Adrenal gland (tissue), 12 donors: Measurements from ENCODE around the gene BCAS3. TPM values are rescaled to one million over a fixed set of nuclear protein-coding genes. Genes with fewer than 3 reads are reported as not detected.
"Not testable (repeated sequence)": the region's sequence is repeated elsewhere in the genome, so short reads cannot be mapped to it uniquely, and the experiment has no call there.

Experiments
- DNase-seq, 7 donors: peaks; one replicate each; pipeline ENCODE4 v3.0.0-alpha.2; 2019 to 2020
- H3K27ac ChIP-seq, 5 donors: fragments of 200-600 bp; sonication (generic) in 4 of 5; 1 replicate in 3 of 5; 2 replicates in 2 of 5; pipeline versions ENCODE4 v1.5.1 to v1.8.0; 2016 to 2020; ENCODE audit warnings: mild to moderate bottlenecking in 1 of 5
- H3K27me3 ChIP-seq: fragments of 200-600 bp; 2 replicates; pipeline ENCODE4 v1.8.0; 2021
- H3K36me3 ChIP-seq, 2 donors: fragments of 200-600 bp; replicated peaks in 1 of 2; 1 replicate in 1 of 2; 2 replicates in 1 of 2; pipeline versions ENCODE4 v1.5.1 to v1.8.0; 2018 to 2022
- H3K4me1 ChIP-seq, 2 donors: fragments of 200-600 bp; replicated peaks in 1 of 2; 1 replicate in 1 of 2; 2 replicates in 1 of 2; pipeline versions ENCODE4 v1.5.1 to v1.8.0; 2018 to 2021
- H3K4me3 ChIP-seq, 4 donors: fragments of 200-600 bp; sonication (generic) in 3 of 4; one replicate each; pipeline ENCODE4 v1.5.1; 2016 to 2018
- H3K9me3 ChIP-seq, 3 donors: fragments of 200-600 bp; sonication (generic) in 1 of 3; replicated peaks in 1 of 3; 1 replicate in 2 of 3; 2 replicates in 1 of 3; pipeline versions ENCODE4 v1.5.1 to v1.8.0; 2016 to 2021
- CTCF ChIP-seq, 6 experiments: fragments of 450-650 bp in 4 of 6; fragments of 200-600 bp in 2 of 6; sonication (generic) in 1 of 6; IDR thresholded peaks; 1 replicate in 5 of 6; 2 replicates in 1 of 6; pipeline versions ENCODE4 v1.5.1 to v1.8.0; 2016 to 2021; ENCODE audit warnings: antibody characterized with exemption in 6 of 6, mild to moderate bottlenecking in 2 of 6, moderate library complexity in 1 of 6
- POLR2A ChIP-seq, 2 donors: fragments of 450-650 bp; IDR thresholded peaks; one replicate each; pipeline ENCODE4 v1.6.1; 2017; ENCODE audit warnings: antibody characterized with exemption in 2 of 2, mild to moderate bottlenecking in 2 of 2, moderate library complexity in 1 of 2
- WGBS, 4 donors: extraction: QIAGEN DNeasy Blood & Tissue Kit in 2 of 4; methylation state at CpG; one replicate each; pipeline versions ENCODE4 v1.1.5 to v1.1.7; 2013 to 2017; 5-methylcytosine and 5-hydroxymethylcytosine counted together
- intact Hi-C, 2 donors: fragments of 100-400 bp; cut with DNase I; formaldehyde crosslinking; loops; one replicate each; pipeline versions ENCODE4 v1.14.1 to v1.15.0; 2022 to 2023
- polyA plus RNA-seq, 3 donors: library from polyadenylated mRNA; stranded (reverse); fragments of 200-250 nt in 2 of 3; fragments of 350-450 nt in 1 of 3; fragmentation: Illumina TruSeq in 1 of 3; extraction: RNeasy Lipid Tissue Mini Kit (QIAGEN cat#74804) in 1 of 3; gene quantifications; one replicate each; pipeline ENCODE4 v1.2.3, GENCODE V29; 2013 to 2014
- total RNA-seq, 9 donors: library from RNA; depleted of rRNA in 4 of 9; stranded (reverse); fragments of >200 nt in 4 of 9; fragments of 120-200 nt in 1 of 9; fragmentation: NEBNext Ultra II Directional in 1 of 9; extraction: Animal tissue kit (Norgen Biotek cat#: 25700) in 1 of 9; gene quantifications; one replicate each; pipeline versions ENCODE4 v1.1.0 to v1.2.4, GENCODE V29; 2013 to 2023
- donor health status: healthy with polysubstance abuse.
- donor health status: Bipolar disorder and iron deficiency.
- donor health status: DM: yes; HTN: yes; CAD: no.
- donor health status: DM: no; HTN: no; CAD: no.
- donor health status: DM: no; HTN: no; CAD: no.
- donor health status: DM: yes; HTN: yes; CAD: no.

BCAS3 gene
- total and polyA plus RNA-seq, 12 donors, result 9.4 to 105 (median 29.0) TPM

- H3K4me1 ChIP-seq, result peaks cover 7 to 12% of the 10 kb centered on the region in 2 donors
- intact Hi-C loops, result no loop called here
- H3K36me3 ChIP-seq, result no peaks in the 10 kb centered on the region
- no peak for TF ChIP-seq CTCF (IDR thresholded peaks at IDR 0.05)
- TF ChIP-seq POLR2A (IDR thresholded peaks at IDR 0.05), result no peak
- H3K9me3 ChIP-seq, result no peaks in the 10 kb centered on the region
- peak overlapping the region in 3 of 5 donors; percentile 46 to 68 (median 64) for H3K27ac ChIP-seq
- WGBS, 4 donors, result 30 to 36% (median 34%) methylated on average over 2 of the region's 2 CpGs
- no peak overlapping the region for H3K4me3 ChIP-seq
- no peaks in the 10 kb centered on the region for H3K27me3 ChIP-seq
- no peak for DNase-seq
Observed at GRCh38 chr17:61239327-61239726, 561.7 kb downstream of the BCAS3 start.

- H3K9me3 ChIP-seq, result no peaks in the 10 kb centered on the region
- peaks cover 7 to 12% of the 10 kb centered on the region in 2 donors for H3K4me1 ChIP-seq
- TF ChIP-seq CTCF (IDR thresholded peaks at IDR 0.05), result no peak
- no peak for TF ChIP-seq POLR2A (IDR thresholded peaks at IDR 0.05)
- 88 to 96% (median 93%) methylated on average over 1 of the region's 1 CpG; no CpG with 5 or more reads in 1 of the 4 donors for WGBS, 4 donors
- intact Hi-C loops, result no loop called here
- no peak overlapping the region for H3K4me3 ChIP-seq
- H3K27ac ChIP-seq, result no peak overlapping the region
- no peaks in the 10 kb centered on the region for H3K27me3 ChIP-seq
- DNase-seq, result no peak
- H3K36me3 ChIP-seq, result no peaks in the 10 kb centered on the region
Observed at GRCh38 chr17:61239953-61240352, 562.3 kb downstream of the BCAS3 start.

GRCh38 chr17:61240851-61241468 lies 563.3 kb downstream of the BCAS3 start:
- H3K9me3 ChIP-seq, result no peaks in the 10 kb centered on the region
- H3K4me1 ChIP-seq, result peaks cover 7 to 9% of the 10 kb centered on the region in 2 donors
- no peaks in the 10 kb centered on the region for H3K27me3 ChIP-seq
- WGBS, 4 donors, result 88 to 93% (median 90%) methylated on average over 5 of the region's 5 CpGs
- H3K36me3 ChIP-seq, result no peaks in the 10 kb centered on the region
- no peak for TF ChIP-seq CTCF (IDR thresholded peaks at IDR 0.05)
- no peak for TF ChIP-seq POLR2A (IDR thresholded peaks at IDR 0.05)
- no peak for DNase-seq
- no peak overlapping the region for H3K27ac ChIP-seq
- no peak overlapping the region for H3K4me3 ChIP-seq
- intact Hi-C loops, result no loop called here

GRCh38 chr17:61244988-61245387 lies 567.3 kb downstream of the BCAS3 start:
- H3K4me3 ChIP-seq, H3K27me3 ChIP-seq, H3K27ac ChIP-seq, intact Hi-C loops, H3K9me3 ChIP-seq, H3K36me3 ChIP-seq, DNase-seq: not testable (repeated sequence)
- peaks cover 0 to 17% of the 10 kb centered on the region in 2 donors for H3K4me1 ChIP-seq
- 83 to 91% (median 87%) methylated on average over 8 of the region's 8 CpGs for WGBS, 4 donors

GRCh38 chr17:61245706-61246135 lies 568.1 kb downstream of the BCAS3 start:
- intact Hi-C loops, result no loop called here

More at GRCh38 chr17:61245706-61246135, 568.1 kb downstream of the BCAS3 start:
- TF ChIP-seq CTCF (IDR thresholded peaks at IDR 0.05) (no peak), POLR2A (IDR thresholded peaks at IDR 0.05) (no peak)
- no peak overlapping the region for H3K27ac ChIP-seq
- 95 to 100% (median 96%) methylated on average over 3 of the region's 3 CpGs for WGBS, 4 donors
- H3K9me3 ChIP-seq, result no peaks in the 10 kb centered on the region
- H3K36me3 ChIP-seq, result no peaks in the 10 kb centered on the region
- H3K4me3 ChIP-seq, result no peak overlapping the region
- no peaks in the 10 kb centered on the region for H3K27me3 ChIP-seq
- H3K4me1 ChIP-seq, result peaks cover 1 to 24% of the 10 kb centered on the region in 2 donors
- DNase-seq, result no peak
